NT2/D1 (cell line): ENCODE data around the gene CHRFAM7A.
"Not testable (repeated sequence)": the region's sequence is repeated elsewhere in the genome, so short reads cannot be mapped to it uniquely, and the experiment has no call there.

Experiments
- YY1 ChIP-seq: IDR thresholded peaks from 2 replicates; pipeline ENCODE4 v1.6.1; 2011; ENCODE audit not compliant: insufficient read length, insufficient read depth
- ZNF274 ChIP-seq: IDR thresholded peaks from 2 replicates; pipeline ENCODE4 v1.6.1; 2011; ENCODE audit warnings: mild to moderate bottlenecking, low read depth, low read length

GRCh38 chr15:30355043-30355442 is 38.3 kb downstream of the CHRFAM7A start:
- not testable (repeated sequence) for TF ChIP-seq ZNF274, YY1
